ENCODE measurements around the gene LRRC49. TPM values are rescaled to one million over a fixed set of nuclear protein-coding genes. Genes with fewer than 3 reads are reported as not detected.
A peak's percentile ranks its signal among the peaks of the same experiment; 100 is the strongest.

The LRRC49 gene
- total RNA-seq, 2 experiments from 2014 or later = not detected

- TF ChIP-seq CTCF (conservative IDR thresholded peaks at IDR 0.05; ENCODE audit: low read length) (no peak), EZH2phosphoT487 (IDR thresholded peaks at IDR 0.05; ENCODE audit: borderline replicate concordance, low read depth, low read length) (no peak)
- no peak for DNase-seq (ENCODE audit: low spot score)
- POLR2A ChIA-PET = no interaction called here
- Histone ChIP-seq H4K20me1 (ENCODE audit: insufficient read depth, low read length) (no peaks in the 10 kb centered on the region), H3K27ac (ENCODE audit: low read depth, low read length, poor library complexity, severe bottlenecking) (no peak overlapping the region), H3K4me1 (ENCODE audit: insufficient read depth, low read length, poor library complexity, severe bottlenecking) (no peaks in the 10 kb centered on the region), H3K9me3 (ENCODE audit: low read length) (no peaks in the 10 kb centered on the region), H3K36me3 (ENCODE audit: insufficient read depth, low read length) (no peaks in the 10 kb centered on the region), H2AFZ (ENCODE audit: low read length) (no peak overlapping the region), H3K4me3 (ENCODE audit: low read depth, low read length, poor library complexity, severe bottlenecking) (no peak overlapping the region), H3K4me2 (ENCODE audit: low read length) (no peak overlapping the region), H3K9me2 (ENCODE audit: insufficient read depth, low read length) (no peaks in the 10 kb centered on the region), H3K79me2 (ENCODE audit: insufficient read depth, low read depth, low read length) (no peaks in the 10 kb centered on the region)
- CTCF ChIA-PET (ENCODE audit: unreplicated experiment) = no interaction called here
- intact Hi-C loops (cut with micrococcal nuclease; ENCODE audit: unreplicated experiment) = no loop called here
- BruUV-seq (replicated peaks) = no TSS peak
These were observed 10.3 kb upstream of the LRRC49 start for GRCh38 chr15:70882361-70882760.

GRCh38 chr15:70892912-70893560 lies 410 bp downstream of the LRRC49 start:
- CTCF ChIA-PET (ENCODE audit: unreplicated experiment) = no interaction called here
- peak overlapping the region; percentile 43 for H3K4me3 ChIP-seq (ENCODE audit: low read depth, low read length, poor library complexity, severe bottlenecking)

More at GRCh38 chr15:70892912-70893560, 410 bp downstream of the LRRC49 start:
- H3K4me1 ChIP-seq (ENCODE audit: insufficient read depth, low read length, poor library complexity, severe bottlenecking) = peaks cover 4% of the 10 kb centered on the region
- no peaks in the 10 kb centered on the region for H4K20me1 ChIP-seq (ENCODE audit: insufficient read depth, low read length)
- TF ChIP-seq EZH2phosphoT487 (IDR thresholded peaks at IDR 0.05; ENCODE audit: borderline replicate concordance, low read depth, low read length) = no peak
- 0 out of 2 replicates have a peak, but pooled peaks have one; percentile 16 for TF ChIP-seq CTCF (conservative IDR thresholded peaks at IDR 0.05; ENCODE audit: low read length)
- POLR2A ChIA-PET = interaction anchor here (0.6 kb wide), 1 partner anchor 1558 kb away, joined by 3 read pairs; no protein-coding TSS in a partner anchor
- H3K9me3 ChIP-seq (ENCODE audit: low read length) = no peaks in the 10 kb centered on the region
- H3K79me2 ChIP-seq (ENCODE audit: insufficient read depth, low read depth, low read length) = no peaks in the 10 kb centered on the region
- intact Hi-C loops (cut with micrococcal nuclease; ENCODE audit: unreplicated experiment) = no loop called here
- H2AFZ ChIP-seq (ENCODE audit: low read length) = peak overlapping the region; percentile 44; the same call in 1 of the 2 replicates
- H3K27ac ChIP-seq (ENCODE audit: low read depth, low read length, poor library complexity, severe bottlenecking) = no peak overlapping the region
- peak overlapping the region; percentile 37; the same call in 1 of the 2 replicates for H3K4me2 ChIP-seq (ENCODE audit: low read length)
- DNase-seq (ENCODE audit: low spot score) = no peak
- no TSS peak for BruUV-seq (replicated peaks)
- H3K36me3 ChIP-seq (ENCODE audit: insufficient read depth, low read length) = no peaks in the 10 kb centered on the region
- no peaks in the 10 kb centered on the region; the same call in 1 of the 2 replicates for H3K9me2 ChIP-seq (ENCODE audit: insufficient read depth, low read length)
